Measurements from ENCODE around the gene THAP10.
"Not testable (repeated sequence)": the region's sequence is repeated elsewhere in the genome, so short reads cannot be mapped to it uniquely, and the experiment has no call there.

Gene THAP10

DNA sequence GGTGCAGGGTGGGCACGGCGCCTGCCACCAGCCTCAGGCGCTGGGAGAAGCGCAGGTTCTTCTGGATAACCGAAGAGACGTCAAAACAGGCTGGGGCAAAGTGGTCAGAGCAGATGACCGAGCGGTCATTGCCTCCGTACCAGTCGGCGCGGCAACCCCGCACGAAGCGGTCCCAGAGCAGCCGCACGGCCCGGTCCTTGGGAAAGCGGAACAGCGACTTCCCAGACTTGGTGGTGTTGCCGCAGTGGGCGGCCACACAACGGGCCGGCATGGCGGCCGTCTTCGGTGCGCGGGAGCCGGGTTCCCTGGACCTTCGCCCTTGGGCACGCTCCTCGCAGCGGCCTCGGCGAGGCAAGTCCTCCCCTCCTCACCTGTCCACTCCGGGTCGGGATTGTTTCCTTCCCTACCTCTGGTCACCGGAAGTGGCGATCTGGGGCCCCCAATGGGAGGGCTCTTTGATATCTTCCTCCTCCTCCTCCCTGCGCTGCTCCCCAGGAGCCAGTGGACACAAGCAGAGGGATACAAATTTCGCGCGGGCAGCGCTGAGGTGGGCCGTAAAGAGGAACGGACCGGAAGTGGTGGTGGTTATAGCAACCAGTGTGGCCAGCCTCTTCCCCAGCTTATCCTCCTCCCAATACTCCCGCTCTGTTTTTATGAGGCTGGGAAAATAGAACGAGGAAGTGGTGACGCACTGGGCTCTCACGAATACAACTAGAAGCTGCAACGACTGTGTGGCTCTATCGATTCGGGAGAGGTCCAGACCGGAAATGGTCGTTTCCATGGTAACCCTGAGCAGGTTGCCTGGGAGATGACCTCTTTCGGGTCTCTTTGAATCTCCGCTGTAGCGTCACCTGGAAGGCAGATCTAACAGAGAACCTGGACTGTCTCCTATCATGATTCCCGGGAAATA, at the start of gene THAP10, which contains the start of gene LRRC49:
Gene THAP10, minus strand, starts transcription at position 432 of the 910 bp plus-strand sequence. Its CDS starts 161 bp downstream, at position 271.
Gene LRRC49, plus strand, starts transcription at position 825 of the 910 bp plus-strand sequence. Its CDS starts 69 bp downstream, at position 894.
- DNase-seq (ENCODE audit: low read depth in 3 of 3, low spot score in 1 of 3), result no peak

DNA sequence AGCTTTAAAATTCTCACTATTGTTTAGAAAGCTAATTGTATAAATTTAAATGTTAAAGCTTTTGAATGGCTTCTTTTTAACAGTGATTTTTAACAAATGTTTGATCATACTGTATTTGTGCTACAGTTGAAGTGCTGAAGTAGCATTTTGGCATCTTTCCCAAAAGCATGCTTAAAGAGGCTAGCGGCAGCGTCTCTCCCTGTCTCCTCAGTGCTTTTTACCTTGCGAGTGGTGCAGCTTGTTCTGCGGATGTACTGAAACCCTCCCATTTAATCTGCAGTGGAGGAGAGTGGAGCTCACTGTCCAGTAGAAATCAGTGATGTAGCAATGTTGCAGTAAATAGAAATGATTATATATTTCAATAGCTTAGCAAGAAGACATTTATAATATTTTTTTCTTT, 44.1 kb upstream of the THAP10 start:
- DNase-seq (ENCODE audit: low read depth in 3 of 3, low spot score in 1 of 3), result no peak

DNA sequence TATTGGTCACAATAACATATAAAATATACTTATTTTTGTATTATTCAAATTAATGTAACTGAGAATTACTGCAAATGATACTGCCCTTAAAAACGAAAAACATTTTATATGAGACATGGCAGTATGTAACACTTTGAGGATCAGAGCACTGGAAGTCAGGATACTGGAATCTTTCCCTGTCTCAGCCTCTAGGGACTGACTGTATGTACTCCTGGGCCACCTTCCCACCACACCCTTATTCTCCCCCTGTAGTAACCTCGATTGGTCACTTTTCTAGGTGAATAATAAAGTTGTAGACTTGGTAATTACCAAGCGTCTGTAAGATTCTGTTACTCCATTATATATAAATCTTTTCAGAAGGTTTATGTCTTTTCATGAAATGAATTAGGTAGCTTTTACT, 43.4 kb upstream of the THAP10 start:
- no peak for DNase-seq (ENCODE audit: low read depth in 3 of 3, low spot score in 1 of 3)

DNA sequence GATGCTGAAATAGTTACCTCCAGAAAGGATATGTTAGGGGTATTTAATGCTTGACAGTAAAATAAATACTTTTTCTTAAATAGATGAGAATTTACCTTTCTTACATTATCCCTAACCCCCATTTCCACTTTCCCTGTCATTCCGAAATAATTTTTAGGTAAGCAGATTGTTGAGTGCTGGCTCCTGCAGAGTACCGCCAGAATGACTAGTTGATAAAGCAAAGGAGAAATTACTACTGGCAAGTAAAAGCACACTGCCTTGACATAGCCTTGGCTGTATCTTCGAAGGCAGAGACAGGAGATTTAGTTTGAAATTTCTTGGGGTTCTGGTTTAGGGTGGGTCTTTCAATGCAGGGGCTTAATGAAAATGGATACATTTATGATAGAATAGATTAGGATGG, 41.2 kb upstream of the THAP10 start:
- DNase-seq (ENCODE audit: low read depth in 3 of 3, low spot score in 1 of 3), result no peak

DNA sequence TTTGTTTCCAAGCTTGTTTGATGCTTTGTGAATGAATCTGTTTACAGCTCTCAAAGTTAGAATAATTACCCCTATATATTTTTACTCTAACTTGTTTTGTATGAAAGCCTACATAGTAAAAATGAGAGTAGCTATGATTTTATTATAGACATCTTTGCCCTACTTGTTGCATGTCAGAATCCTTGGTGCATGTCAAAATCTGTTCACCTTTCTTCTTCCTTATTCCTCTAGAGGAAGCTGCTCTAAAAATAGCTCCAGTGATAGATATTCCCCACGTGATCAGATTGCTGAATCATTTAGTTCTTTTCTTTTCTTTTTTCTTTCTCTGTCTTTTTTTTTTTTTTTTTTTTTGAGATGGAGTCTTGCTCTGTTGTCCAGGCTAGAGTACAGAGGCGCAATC, 40.2 kb upstream of the THAP10 start:
- no peak for DNase-seq (ENCODE audit: low read depth in 3 of 3, low spot score in 1 of 3)

DNA sequence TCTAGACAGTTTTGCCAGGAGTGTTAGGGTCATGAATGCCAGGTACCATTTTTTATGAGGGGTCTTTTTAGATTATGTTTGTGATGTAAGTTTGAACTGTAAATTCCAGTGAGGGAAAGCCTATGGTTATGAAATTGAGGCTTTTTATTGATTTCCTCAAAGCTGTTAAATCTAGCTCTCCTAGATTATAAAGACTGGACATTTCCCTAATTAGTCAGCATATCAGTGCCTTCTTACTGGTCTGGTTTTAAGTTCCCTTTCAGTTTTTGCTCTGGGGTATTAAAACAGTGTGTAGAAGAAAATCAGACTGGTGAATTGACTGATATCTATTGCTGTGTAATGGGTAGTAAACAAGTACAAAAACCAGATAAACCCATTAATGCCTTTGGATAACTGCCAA, 39.6 kb upstream of the THAP10 start:
- no peak for DNase-seq (ENCODE audit: low read depth in 3 of 3, low spot score in 1 of 3)

DNA sequence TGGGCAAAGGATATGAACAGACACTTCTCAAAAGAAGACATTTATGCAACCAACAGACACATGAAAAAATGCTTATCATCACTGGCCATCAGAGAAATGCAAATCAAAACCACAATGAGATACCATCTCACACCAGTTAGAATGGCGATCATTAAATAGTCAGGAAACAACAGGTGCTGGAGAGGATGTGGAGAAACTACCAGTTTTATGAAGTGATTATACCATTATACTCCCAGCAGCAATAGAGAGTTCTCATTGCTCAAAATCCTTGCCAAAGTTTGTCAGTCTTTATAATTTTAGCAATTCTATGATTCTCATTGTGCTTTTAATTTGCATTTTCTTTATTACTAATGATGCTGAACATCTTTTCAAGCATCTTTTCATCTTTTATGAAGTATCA, 34.7 kb upstream of the THAP10 start:
- DNase-seq (ENCODE audit: low read depth in 3 of 3, low spot score in 1 of 3), result not testable (repeated sequence)

DNA sequence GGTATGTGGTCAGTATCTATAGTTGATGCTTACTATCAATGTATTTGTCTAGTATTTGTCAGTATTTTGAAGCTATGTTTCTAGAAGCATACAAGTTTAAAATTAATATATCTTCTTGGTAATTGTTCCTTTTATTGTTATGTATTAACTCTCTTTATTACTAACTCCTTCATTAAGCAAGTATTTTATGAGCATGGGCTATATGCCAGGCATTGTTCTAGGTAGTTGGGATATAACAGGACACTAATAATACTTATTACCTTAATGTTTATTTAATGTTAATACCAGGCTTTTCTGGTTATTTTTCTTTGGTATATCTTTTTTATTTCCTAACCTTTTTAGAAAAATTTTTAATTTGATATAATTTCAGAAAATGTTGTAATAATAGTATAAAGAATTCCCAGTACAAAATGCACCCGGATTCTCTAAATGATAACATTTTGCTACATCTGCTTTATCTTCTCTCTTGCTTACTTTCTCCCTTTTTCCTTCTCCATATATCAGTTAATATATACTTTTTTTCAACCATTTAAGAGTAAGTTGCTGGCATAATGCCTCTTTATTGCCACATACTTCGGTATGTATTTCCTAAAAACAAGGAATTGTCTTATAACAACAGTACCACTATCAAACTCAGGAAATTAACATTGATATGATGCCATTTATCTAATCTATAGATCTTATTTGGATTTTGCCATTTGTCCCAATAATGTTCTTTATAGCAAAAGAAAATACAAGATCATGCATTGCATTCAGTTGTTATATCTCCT, 31.3 kb upstream of the THAP10 start:
- no peak for DNase-seq (ENCODE audit: low read depth in 3 of 3, low spot score in 1 of 3)

DNA sequence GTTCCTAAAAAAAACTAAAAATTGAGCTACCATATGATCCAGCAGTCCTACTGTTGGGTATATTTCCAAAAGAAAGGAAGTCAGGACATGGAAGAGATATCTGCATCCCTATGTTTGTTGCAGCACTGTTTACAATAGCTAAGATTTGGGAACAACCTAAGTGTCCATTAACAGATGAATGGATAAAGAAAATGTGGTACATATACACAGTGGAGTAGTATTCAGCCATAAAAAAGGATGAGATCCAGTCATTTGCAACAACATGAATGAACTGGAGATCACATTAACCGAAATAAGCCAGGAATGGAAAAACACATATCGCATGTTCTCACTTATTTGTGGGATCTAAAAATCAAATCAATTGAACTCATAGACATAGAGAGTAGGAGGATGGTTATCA, 29.9 kb upstream of the THAP10 start:
- no peak for DNase-seq (ENCODE audit: low read depth in 3 of 3, low spot score in 1 of 3)

DNA sequence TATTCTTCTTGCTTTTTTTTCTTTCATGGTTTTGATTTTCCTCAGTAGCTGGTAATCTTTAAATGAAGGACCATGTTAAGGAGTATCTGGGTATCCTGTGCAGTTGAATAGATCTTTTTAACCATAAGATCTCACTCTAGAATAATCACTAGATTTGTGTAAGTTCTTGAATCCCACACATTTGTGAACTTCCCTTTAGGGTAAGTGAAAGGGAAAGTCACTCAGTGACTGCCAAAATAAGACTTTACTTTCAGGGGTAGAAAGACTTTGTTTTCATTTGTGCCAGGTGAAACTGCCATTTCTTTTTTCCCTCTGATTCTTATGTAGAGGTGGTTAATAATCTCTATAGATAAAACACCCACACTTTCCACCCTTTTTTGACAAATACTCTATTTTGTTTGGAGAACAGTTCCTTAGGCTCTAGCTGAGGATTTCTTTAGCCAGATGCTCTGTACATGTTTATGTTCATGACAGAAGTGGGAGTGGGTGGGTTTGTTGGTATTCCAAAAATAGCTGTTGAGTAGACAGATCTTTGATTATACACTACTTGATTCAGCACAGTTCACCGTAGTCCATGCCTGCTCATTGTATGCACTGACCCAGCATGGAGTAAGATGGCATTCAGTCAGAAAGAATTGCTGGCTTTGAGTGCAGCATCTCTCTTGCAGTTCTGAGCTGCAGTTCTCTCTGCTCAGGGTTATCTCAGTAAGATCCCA, 28.9 kb upstream of the THAP10 start:
- no peak for DNase-seq (ENCODE audit: low read depth in 3 of 3, low spot score in 1 of 3)

DNA sequence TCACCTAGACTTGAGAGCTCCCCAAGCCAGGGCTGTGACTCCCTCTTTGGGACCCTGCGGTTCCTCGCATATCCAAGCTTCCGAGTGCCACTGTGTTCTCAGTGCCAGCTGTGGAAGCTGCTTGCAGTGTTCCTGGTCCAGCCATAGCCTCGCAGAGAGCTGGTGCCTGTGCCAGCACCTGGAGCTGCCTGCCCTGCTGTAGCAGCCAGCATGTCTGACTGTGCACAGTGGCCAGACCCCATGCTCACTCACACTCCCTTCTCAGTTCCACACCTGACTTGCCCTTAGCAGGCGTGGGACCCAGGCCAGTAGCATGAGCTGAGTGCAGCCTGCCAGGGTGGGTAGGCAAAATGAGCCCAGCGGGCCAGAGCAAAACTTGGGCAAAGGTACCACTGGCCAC, 25.7 kb upstream of the THAP10 start:
- no peak for DNase-seq (ENCODE audit: low read depth in 3 of 3, low spot score in 1 of 3)

DNA sequence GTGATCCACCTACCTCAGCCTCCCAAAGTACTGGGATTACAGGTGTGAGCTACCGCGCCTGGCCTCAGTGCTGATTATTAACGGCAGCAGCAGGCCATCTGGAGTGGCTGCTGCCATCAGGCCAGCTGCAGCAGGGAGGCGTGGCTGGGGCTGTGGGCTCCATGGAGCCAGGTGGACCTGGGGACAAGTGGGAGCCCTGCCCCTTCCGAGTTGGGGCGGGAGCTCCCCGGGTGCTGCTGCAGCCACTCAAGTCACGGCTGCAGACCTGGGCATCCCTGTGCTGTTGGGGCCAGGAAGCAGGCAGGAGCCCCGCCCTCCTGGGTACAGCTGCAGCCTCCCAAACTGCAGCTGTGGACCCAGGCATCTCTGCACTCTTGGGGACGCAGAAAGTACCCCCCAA, 24.3 kb upstream of the THAP10 start:
- DNase-seq (ENCODE audit: low read depth in 3 of 3, low spot score in 1 of 3), result no peak

DNA sequence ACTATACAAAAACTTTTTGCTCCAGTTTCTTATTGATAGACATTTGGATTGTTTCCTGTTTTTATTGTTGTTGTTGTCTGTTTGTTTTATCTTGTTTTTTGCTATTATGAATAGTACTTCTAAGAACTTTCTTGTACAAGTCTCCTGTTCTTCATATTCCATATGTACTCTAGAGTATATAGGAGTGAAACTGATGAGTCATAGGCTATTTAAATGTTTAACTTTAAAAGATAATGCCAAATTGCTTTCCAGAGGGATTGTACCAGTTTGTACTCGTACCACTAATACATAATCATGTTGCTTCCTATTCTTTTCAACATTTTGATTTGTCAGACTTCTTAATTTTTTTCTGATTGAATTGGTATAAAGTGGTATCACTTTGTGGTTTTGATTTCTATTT, 20.0 kb upstream of the THAP10 start:
- no peak for DNase-seq (ENCODE audit: low read depth in 3 of 3, low spot score in 1 of 3)

DNA sequence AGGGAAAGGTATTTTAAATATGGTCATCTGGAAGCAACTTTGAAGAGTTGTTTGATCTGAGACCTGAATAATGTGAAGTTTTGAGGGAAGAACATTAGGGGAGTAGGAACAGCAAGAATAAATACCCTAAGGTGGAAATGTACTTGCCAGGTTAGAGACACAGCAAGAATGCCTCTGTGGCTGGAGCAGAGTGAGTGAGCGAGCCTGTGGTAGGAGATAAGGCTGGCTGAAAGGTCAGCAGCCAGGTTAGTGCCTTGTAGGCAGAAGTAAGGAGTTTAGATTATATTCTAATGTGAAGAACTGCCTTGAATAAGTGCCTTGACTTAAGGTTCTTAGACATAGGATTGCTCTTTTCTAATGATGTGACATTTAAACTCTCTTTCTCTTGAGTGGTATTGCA, 18.7 kb upstream of the THAP10 start:
- DNase-seq (ENCODE audit: low read depth in 3 of 3, low spot score in 1 of 3), result no peak

DNA sequence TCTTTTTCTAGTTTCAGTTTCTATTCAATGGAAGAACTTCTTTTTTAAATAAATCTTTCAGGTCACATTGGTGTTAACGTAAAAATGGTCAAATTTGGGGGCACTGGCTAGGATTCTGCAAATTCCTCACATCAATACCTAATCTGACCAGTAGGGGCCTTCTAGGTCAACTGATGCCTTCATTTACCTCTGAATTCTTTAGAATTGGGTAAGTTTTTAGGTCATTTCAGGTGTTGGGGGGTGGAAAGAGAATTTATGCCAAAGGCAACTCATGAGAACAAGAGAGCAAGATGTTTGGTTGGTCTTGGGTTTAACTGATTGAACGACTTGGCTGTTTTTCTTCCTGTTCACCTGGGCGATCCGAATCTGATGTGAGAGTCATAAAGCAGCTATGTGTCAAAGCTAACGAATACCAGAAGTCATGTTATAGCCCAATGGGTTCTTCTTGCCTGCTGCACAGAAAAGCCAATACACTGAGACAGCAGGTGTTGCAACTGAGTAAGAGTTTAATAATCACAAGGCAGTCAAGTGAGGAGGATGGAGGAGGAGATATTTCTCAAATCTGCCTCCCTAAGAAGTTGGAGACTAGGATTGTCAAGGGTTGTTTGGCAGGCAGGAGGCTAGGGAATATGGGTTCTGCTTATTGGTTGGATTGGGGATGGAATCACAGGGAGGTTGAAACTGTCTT, 15.7 kb upstream of the THAP10 start:
- DNase-seq (ENCODE audit: low read depth in 3 of 3, low spot score in 1 of 3), result no peak

DNA sequence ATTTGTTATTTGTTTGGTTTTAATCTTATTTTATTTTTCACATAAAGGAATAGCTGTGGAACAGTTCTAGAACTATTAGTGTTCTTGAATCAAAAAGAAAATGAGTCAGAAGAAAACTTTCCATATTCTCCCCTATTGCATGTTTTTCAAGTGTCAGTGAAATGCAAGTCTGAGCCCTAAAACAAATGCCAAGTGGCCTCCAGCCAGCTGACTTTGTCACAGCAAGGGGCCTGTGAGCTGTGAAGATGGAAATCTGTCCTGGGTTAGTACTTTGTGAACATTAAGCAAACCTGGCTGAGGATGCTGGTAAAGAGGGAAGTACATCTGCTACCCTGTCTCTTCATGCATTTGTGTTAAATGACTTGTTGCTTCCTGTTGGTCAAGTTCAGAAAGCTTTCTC, 14.6 kb upstream of the THAP10 start:
- no peak for DNase-seq (ENCODE audit: low read depth in 3 of 3, low spot score in 1 of 3)

DNA sequence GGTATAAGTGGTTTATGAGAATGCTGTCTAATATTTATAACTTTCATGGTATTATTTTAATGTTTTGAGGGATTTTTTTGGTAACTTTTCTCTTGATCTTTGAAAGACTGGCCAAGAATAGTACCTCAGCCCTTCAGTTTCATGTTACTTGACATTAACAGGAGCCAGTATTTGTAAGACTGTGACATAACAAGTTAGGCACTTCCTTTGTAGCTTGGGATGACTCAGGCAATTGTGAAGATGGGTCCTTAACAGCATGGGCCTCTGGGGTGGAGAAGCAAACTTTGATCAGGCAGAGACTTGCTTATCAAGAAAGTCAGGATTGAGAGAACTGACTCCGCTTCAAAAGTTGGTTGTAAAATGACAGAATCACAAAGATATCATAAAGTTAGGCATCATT, 9.9 kb upstream of the THAP10 start:
- no peak for DNase-seq (ENCODE audit: low read depth in 3 of 3, low spot score in 1 of 3)

DNA sequence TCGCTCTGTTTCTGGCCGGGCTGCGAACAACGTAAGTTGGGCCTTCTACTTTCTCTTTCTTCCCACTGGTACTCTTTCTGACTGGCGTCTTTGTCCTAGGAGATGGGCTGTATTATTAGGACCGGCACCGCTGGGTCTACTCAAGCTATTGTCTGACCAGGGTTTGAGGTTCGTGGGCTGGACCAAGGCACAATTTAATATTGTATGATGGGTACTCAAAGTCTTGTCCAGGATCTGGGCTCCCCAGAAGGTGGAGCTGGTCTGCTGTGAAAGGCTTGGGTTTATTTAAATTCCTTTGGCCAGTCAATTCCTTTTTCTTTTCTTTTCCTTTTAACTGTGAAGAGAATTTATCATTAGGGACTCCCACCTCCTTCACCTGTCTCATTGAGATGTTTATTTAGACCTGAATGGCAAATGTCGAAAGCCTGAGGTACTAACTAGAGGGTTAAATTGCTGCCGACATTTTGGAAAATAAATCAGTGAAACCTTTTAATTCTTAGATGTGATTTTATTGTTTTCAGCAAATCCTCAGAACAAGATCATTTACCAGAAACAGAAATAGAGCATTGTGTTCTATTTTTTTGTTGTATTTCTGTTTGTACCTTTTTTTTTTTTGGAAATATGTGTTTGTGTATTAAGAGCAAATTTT, 803 bp upstream of the THAP10 start:
- no peak for DNase-seq (ENCODE audit: low read depth in 3 of 3, low spot score in 1 of 3)

DNA sequence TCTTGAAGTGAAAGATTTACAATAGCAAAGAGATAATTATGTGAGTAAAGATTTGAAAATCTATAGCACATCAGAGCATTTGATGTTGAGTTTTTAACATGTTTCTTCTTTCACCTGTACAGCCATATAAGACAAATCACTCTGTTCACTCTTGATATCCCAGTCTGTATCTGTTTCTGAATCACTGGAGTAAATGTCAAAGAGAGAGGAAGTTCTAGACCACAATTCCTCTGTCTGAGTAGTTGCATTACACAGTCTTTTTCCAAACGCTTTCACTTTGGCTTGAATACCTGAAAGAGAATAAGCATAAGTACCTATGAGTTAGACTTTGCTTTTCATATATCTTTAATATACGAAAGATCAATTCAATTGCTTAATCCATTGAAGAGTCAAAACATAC, 9.9 kb downstream of the THAP10 start:
- DNase-seq (ENCODE audit: low read depth in 3 of 3, low spot score in 1 of 3), result no peak

DNA sequence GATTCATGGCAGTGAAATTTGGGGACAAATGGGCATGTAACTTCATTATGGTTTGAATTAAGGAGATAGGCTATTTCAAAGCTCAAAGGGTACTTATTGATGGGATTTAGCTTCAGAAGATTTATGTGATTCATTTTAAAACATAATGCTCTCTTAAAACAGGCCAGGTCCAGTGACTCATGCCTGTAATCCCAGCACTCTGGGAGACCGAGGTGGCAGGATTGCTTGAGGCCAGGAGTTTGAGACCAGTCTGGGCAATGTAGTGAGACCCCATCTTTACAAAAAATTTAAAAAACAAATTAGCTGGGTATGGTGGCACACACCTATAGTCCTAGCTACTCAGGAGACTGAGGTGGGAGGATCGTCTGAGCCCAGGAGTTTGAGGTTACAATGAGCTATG, 11.5 kb downstream of the THAP10 start:
- DNase-seq (ENCODE audit: low read depth in 3 of 3, low spot score in 1 of 3), result no peak

DNA sequence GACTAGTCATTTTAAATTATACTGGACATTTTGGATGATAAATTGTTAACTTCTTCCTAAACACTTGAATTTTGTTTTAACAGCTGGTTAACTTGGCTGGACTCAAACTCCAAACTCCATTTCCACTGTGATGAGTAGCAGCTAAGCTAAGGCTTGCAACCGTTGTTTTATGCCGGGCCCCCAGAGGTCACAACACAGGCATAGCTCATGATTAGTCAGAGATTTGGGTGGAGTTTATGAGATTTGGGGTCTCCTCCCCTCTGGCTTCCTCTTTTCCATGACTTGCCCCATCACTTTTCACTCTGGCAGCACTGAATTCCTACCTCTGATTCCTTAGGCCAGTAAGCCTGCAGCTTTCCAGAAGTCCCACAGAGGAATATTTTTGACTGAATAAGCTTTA, 12.8 kb downstream of the THAP10 start:
- no peak for DNase-seq (ENCODE audit: low read depth in 3 of 3, low spot score in 1 of 3)
